T-helper 1 cell treated with Interleukin-12 subunit alpha and Interleukin-12 subunit beta and Interleukin-4 antibody, amounts not matched to agents 30 μg/mL and 1 μg/mL, for 36 hours (primary cell): ENCODE measurements around the gene MAP7D1.
A peak's percentile ranks its signal among the peaks of the same experiment; 100 is the strongest.

ENCODE experiments used
- H3K27ac Mint-ChIP-seq: one replicate; pipeline ENCODE4 v1.8.0; 2021; ENCODE audit warnings: mild to moderate bottlenecking, mixed read lengths
- H3K27me3 Mint-ChIP-seq: one replicate; pipeline ENCODE4 v1.8.0; 2021; ENCODE audit warnings: low read depth, mixed read lengths
- H3K36me3 Mint-ChIP-seq: one replicate; pipeline ENCODE4 v1.8.0; 2021; ENCODE audit warnings: low read depth, mixed read lengths
- H3K4me1 Mint-ChIP-seq: one replicate; pipeline ENCODE4 v1.8.0; 2021; ENCODE audit warnings: low read depth, mixed read lengths
- H3K4me3 Mint-ChIP-seq: one replicate; pipeline ENCODE4 v1.8.0; 2021; ENCODE audit warnings: mild to moderate bottlenecking, moderate library complexity, mixed read lengths
- H3K9me3 Mint-ChIP-seq: one replicate; pipeline ENCODE4 v1.8.0; 2021; ENCODE audit warnings: mixed read lengths

Gene MAP7D1

DNA sequence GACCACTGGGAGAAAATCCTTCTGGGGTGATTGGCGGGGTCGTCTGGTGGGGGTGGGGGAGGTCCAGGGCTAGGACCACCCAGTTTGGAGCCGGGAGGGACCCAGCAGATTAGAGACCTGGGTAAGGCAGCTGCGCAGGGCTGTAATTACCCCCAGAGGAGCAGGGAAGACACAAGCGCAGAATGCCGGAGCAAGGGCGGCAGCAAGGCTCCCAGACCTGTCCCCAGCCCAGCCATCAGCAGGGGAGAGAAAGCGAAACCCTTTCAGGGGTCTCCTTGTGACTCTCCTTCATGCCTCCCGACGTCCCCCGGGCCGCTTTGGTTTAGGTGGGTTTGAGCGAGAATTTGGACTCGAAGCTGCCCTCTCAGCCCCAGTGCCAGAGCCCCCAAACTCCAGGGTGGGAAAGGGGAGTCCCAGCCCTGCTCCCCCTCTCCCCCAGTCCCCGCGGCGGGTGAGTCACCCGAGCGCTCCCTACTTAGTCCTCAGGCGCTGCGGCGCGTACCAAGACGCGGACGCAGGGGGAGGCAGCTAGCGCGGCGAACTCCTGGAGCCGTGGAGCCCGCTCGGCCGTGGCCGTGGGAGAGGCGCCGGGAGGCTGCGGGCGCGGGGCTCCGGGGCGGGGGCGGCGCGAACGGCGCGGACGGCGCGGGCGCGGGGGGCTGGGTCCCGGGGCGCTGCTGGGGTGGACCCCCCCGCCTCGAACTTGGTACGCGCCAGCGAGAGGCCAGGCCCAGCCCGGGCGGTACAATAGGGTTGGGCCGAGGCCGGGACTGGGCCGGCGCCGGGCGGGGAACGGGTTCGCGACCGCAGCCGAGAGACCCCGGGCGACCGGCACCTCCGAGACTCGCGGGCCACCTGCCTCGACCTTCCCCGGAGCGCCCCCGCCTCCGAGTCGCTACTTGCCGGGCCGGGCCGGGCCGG, at the start of gene MAP7D1:
MAP7D1 (plus strand) TSS at position 753 of the 921 bp plus-strand sequence. CDS start 258 bp downstream, outside the sequence.
- H3K27me3 Mint-ChIP-seq = no peaks in the 10 kb centered on the region
- peak within 1 kb of the TSS; percentile 80 for H3K4me3 Mint-ChIP-seq
- peaks cover 59% of the 10 kb centered on the region for H3K4me1 Mint-ChIP-seq
- no peaks in the 10 kb centered on the region for H3K9me3 Mint-ChIP-seq
- peaks cover 20% of the 10 kb centered on the region for H3K36me3 Mint-ChIP-seq
- peak within 1 kb of the TSS; percentile 83 for H3K27ac Mint-ChIP-seq

GRCh38 chr1:36106269-36106668, 49.7 kb upstream of the MAP7D1 start:
- Mint-ChIP-seq H3K9me3 (no peaks in the 10 kb centered on the region), H3K4me3 (no peak overlapping the region), H3K4me1 (peaks cover 11% of the 10 kb centered on the region), H3K27me3 (no peaks in the 10 kb centered on the region), H3K27ac (no peak overlapping the region), H3K36me3 (no peaks in the 10 kb centered on the region)

DNA sequence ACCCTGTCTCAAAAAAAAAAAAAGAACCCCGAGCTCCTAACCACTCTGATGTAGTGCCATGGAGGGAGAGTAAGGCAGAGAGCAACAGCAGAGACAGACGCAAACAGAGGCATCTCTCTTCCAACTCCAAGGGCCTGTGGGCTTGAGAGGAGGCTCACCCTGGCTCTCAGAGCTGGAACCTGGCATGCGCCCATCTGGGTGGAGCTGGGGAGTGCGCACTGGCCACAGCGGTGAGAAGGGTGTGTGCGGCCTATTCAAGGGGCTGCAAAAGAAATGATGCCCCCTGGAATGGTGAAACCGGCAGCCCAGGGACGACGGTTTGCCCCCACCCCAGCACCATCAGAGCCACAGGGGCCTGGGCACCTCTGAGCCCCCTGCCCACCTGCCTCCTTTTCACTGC, 48.6 kb upstream of the MAP7D1 start:
- Mint-ChIP-seq H3K27ac (no peak overlapping the region), H3K4me3 (no peak overlapping the region), H3K9me3 (no peaks in the 10 kb centered on the region), H3K27me3 (no peaks in the 10 kb centered on the region), H3K4me1 (peaks cover 13% of the 10 kb centered on the region), H3K36me3 (no peaks in the 10 kb centered on the region)

DNA sequence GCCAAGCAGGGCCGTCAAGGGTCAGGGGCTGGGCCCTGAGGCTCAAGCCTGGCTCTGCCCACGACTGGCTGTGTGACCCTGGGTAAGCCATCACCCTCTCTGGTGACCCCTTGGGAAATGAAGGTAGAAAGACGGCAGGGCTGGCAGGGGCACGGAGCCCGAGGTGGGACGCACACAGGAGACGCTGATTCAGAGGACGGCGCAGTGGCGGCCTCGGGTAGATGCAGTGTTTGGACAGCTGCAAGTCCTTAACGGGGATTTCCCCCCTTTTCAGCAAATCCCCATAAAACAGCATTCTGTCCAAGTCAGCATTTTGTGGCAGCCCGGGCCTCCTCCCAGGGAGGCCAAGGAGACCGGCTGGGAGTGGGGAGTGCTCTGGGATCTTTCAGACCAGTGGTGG, 47.6 kb upstream of the MAP7D1 start:
- Mint-ChIP-seq H3K4me3 (no peak overlapping the region), H3K36me3 (no peaks in the 10 kb centered on the region), H3K4me1 (peaks cover 13% of the 10 kb centered on the region), H3K9me3 (no peaks in the 10 kb centered on the region), H3K27ac (no peak overlapping the region), H3K27me3 (no peaks in the 10 kb centered on the region)

DNA sequence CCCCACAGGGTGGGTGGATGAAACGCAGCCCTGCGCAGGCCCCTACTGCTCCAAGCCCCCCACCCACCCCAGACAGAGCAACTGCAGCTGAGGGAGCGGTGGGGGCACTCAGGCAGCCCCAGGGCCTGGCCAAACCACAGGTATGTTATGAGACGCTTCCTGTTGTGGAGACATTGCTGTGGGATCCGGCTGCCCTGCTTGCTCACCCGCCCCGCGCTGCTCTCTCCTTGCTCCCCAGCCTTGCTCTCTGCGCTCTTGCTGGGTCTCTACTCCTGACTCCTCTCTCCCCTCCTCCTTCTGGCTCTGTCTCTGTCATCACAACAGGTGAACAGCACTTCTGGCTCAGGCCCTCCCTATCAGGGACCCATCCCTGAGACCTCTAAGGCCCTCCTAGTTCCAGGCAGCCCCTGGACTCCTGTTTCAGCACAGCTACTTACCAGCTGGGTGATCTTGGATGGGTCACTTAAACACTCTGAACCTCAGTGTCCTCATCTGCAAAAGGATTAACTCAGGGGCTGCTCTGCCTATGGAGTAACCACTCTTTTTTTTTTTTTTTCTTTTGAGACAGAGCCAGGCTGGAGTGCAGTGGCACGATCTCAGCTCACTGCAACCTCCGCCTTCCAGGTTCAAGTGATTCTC, 46.8 kb upstream of the MAP7D1 start:
- Mint-ChIP-seq H3K27me3 (no peaks in the 10 kb centered on the region), H3K4me1 (peaks cover 13% of the 10 kb centered on the region), H3K27ac (peak overlapping the region; percentile 57), H3K4me3 (peak overlapping the region; percentile 59), H3K9me3 (no peaks in the 10 kb centered on the region), H3K36me3 (no peaks in the 10 kb centered on the region)

DNA sequence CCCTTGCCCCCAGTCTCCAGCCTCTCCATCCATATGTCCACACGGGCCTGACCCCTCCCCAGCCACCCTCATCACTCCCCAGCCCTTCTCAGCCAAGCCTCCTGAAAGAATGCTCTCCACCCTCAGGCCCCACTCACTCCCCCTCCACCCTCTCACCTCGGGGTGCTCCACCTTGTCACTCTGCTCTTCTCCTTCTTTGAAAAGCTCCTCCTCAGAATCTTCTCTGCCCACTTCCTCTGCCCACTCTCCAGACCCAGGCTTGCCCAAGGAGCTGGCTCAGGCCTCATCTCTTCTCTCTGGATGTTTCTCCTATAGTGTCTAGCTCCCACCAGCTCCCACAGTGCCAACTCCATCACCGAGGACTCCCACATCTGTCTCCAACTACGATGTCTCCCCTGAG, 44.8 kb upstream of the MAP7D1 start:
- Mint-ChIP-seq H3K4me1 (peaks cover 13% of the 10 kb centered on the region), H3K27me3 (no peaks in the 10 kb centered on the region), H3K9me3 (no peaks in the 10 kb centered on the region), H3K36me3 (no peaks in the 10 kb centered on the region), H3K27ac (peak overlapping the region; percentile 5), H3K4me3 (no peak overlapping the region)

DNA sequence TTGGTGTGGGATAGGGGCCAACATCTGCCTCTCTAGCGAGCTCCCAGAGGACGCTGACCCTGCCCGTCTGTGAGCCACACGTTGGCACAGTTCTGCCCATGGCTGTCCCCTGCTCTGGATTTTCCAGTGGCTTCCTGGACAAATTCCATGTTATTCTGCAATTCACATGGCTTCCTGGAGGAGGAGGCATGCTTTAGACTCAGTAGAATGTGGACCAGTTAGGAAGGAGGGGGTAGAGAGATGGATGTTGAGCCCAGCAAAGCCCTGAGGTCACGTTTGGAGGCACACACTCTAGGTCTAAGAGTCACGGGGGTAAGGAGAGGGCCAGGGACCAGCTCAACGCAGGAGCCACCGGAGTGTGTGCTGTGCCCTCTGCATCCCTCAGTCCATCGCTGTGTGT, 43.1 kb upstream of the MAP7D1 start:
- no peaks in the 10 kb centered on the region for H3K36me3 Mint-ChIP-seq
- no peaks in the 10 kb centered on the region for H3K9me3 Mint-ChIP-seq
- H3K27me3 Mint-ChIP-seq = no peaks in the 10 kb centered on the region
- H3K4me1 Mint-ChIP-seq = peaks cover 13% of the 10 kb centered on the region
- H3K27ac Mint-ChIP-seq = no peak overlapping the region
- no peak overlapping the region for H3K4me3 Mint-ChIP-seq

DNA sequence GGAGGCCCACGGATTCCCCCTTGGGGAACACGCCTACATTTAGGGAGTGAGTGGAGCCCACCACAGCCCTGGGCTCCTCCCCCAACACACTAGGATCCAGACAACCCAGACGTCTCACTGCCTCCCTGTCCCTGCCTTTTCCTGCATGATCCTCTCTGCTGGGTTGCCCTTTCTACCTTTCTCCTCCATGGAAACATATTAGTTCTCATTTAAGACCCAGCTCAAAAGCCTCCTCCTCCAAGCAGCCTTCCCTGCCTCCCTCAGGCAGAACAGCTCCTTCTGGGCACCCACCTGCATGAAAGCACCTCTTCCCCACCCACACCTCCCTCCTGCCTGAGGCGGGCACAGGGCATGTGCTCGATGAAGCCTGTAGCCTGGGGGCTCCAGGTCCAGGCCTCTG, 41.6 kb upstream of the MAP7D1 start:
- Mint-ChIP-seq H3K27me3 (peaks cover 3% of the 10 kb centered on the region), H3K36me3 (no peaks in the 10 kb centered on the region), H3K9me3 (no peaks in the 10 kb centered on the region), H3K4me3 (no peak overlapping the region), H3K4me1 (peaks cover 4% of the 10 kb centered on the region), H3K27ac (no peak overlapping the region)

- Mint-ChIP-seq H3K27me3 (peaks cover 8% of the 10 kb centered on the region), H3K9me3 (no peaks in the 10 kb centered on the region), H3K4me1 (peaks cover 4% of the 10 kb centered on the region), H3K27ac (no peak overlapping the region), H3K36me3 (no peaks in the 10 kb centered on the region), H3K4me3 (no peak overlapping the region)
These were observed 40.7 kb upstream of the MAP7D1 start for GRCh38 chr1:36115200-36115669.

DNA sequence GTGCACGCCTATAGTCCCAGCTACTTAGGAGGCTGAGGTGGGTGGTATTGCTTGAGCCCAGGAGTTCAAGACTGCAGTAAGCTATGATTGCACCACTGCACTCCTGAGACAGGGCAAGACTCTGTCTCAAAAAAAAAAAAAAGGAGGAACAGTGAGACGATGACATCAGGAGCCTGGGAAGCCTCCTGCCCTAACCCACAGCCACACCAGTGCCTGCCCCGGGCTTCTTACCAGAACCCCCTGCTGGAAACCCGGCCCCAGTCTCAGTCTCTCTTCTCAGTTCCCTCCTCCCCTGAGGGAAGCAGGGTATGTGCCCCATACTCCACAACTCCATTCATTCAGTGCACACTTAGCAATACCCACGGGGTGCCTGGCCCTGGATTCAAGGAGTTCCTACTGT, 40.0 kb upstream of the MAP7D1 start:
- no peaks in the 10 kb centered on the region for H3K9me3 Mint-ChIP-seq

DNA sequence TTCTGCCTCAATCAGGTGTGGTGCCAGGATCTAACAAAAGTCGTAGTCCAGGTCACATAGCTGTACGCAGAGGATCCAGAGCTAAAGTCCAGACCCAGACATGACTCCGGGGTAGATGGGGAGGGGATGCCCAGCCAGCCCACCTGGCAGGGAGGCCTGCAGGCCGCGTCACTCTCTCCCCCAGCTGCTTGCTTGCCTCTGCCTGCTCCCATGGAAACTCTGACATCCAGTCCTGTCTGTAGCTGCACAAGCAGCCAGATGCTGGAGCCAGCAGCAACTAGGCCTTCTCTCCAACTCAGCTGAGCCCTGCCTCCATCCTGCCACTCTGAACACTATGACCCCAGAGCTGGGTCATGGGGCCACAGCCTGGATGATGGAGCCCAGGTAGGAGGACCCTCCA, 39.1 kb upstream of the MAP7D1 start:
- Mint-ChIP-seq H3K4me1 (no peaks in the 10 kb centered on the region), H3K27ac (no peak overlapping the region), H3K4me3 (no peak overlapping the region), H3K36me3 (no peaks in the 10 kb centered on the region), H3K9me3 (no peaks in the 10 kb centered on the region), H3K27me3 (peaks cover 10% of the 10 kb centered on the region)

More for the DNA sequence above, 40.0 kb upstream of the MAP7D1 start:
- H3K4me1 Mint-ChIP-seq = peaks cover 4% of the 10 kb centered on the region
- peaks cover 8% of the 10 kb centered on the region for H3K27me3 Mint-ChIP-seq
- H3K36me3 Mint-ChIP-seq = no peaks in the 10 kb centered on the region
- H3K4me3 Mint-ChIP-seq = no peak overlapping the region
- H3K27ac Mint-ChIP-seq = no peak overlapping the region

- Mint-ChIP-seq H3K4me3 (no peak overlapping the region), H3K27me3 (peaks cover 27% of the 10 kb centered on the region), H3K36me3 (no peaks in the 10 kb centered on the region), H3K4me1 (peaks cover 4% of the 10 kb centered on the region), H3K27ac (no peak overlapping the region), H3K9me3 (no peaks in the 10 kb centered on the region)
These were observed 37.3 kb upstream of the MAP7D1 start for GRCh38 chr1:36118447-36119204.

GRCh38 chr1:36119456-36119855, 36.5 kb upstream of the MAP7D1 start:
- Mint-ChIP-seq H3K9me3 (no peaks in the 10 kb centered on the region), H3K36me3 (peaks cover 1% of the 10 kb centered on the region), H3K27me3 (peaks cover 35% of the 10 kb centered on the region), H3K4me1 (peaks cover 6% of the 10 kb centered on the region), H3K27ac (no peak overlapping the region), H3K4me3 (no peak overlapping the region)
